ENCODE results near the gene EN2.

The EN2 gene

DNA sequence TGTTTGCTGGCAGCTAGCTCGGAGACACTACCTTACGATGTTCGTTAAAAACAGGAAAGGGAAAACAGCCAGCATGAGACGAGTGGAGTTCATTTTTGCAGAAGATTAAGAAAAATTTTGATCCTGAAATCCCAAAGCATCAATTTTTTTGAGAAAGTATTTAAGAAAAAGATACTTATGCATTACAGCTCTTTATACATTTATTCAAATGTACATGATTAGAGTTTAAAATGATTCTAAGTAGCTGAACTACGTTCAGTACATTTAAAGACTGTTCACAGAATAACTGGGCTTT lies 53.7 kb downstream of the EN2 start:
- DNase-seq: no peak

DNA sequence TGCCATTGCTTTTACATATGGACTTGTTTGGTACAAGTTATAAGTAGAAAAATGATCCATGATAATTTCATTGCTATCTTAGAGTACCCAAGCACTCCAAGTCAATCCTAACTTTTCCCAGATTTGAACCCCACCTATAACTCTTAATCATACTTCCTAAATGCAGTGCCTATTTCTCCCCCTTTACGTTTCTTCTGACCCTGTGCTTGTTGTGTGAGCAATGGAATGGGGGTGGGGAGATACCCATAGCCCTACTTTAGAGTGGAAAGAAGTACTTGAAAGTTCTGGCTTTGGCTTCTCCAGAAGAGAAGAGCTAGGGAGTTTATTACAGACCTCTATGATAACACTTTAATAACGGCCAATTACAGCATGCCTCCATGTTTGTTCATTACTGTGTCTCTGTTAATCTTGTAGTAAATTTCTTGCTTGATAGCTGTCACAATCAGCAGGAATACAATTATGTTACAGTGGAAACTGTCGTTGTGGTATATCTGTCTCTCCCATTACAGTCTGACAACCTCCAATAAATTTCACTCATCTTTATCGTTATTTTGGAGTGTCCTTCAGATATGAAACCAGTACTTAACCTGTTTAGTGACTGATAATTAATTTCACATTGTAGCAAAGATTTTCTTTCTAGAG lies 54.4 kb downstream of the EN2 start:
- no peak for DNase-seq

DNA sequence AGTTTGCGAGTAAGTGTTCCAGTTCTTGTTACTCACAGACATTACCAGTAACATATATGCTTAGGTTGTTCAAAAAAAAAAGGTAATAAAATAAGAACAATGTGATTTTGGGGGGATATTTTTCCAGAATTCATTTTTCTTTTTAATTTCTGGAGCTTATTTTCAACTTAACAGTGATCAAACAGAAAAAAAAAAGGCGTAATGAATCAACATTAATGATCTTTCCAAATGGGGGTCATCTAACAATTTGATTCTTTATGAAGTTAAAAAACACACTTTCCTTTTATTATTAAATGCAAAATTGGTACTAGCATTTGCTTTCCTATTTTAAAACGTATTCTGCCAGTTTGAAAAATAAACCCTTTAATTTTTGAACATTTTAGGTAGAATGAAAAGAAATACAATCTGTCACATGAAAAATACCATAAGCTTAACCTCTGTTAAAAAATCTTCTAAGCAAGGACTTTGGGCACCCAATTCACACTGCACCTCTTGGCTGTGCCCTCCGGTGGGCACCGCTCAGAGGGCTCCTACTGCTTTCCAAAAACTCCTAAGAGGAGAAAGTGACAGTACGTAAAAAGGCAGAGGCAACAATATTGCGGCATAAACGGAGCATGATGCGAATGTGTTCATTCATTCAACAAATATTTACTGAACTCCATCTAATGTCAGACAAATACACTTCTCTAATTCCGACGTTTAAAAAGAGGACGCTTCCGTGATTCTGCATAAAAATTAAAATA lies 55.8 kb downstream of the EN2 start:
- DNase-seq: no peak

DNA sequence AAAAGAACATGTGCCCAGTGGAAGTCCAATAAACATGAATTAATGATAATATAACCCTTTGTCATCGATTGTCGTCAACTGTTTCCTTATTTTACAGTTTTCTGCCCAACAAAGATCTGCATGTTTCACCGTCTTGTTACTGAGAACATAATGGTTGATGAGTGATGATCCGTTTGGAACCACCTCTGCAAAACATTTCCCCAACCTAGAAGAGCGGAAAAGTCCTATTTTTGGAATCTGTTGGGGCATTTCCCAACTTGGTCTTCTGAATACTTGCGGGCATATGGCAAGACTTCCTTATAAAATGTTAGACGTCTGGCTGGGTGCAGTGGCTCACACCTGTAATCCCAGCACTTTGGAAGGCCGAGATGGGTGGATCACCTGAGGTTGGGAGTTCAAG lies 56.4 kb downstream of the EN2 start:
- DNase-seq: no peak
